ENCODE results near the gene CDC25B. TPM values are rescaled to one million over a fixed set of nuclear protein-coding genes. Genes with fewer than 3 reads are reported as not detected.

The CDC25B gene
- total and polyA plus RNA-seq, 2 of the 13 experiments (the other 11 are each of a cell fraction or from before 2014, with no cell fraction given), result 14.5 to 19.4 TPM

GRCh38 chr20:3820048-3820900 is 24.2 kb downstream of the CDC25B start, which contains the start of gene AP5S1 (continued):
- TF ChIP-seq ATF7-NPFF (CRISPR knock-in tag; IDR thresholded peaks at IDR 0.05; ENCODE audit: low read depth) (peak; percentile 96), DMTF1 (CRISPR knock-in tag; IDR thresholded peaks at IDR 0.05) (peak; percentile 43; the same call in 1 of the 2 replicates), SRSF4 (IDR thresholded peaks at IDR 0.05; ENCODE audit: low read depth, low read length, poor library complexity, severe bottlenecking) (no peak), ZNF747 (CRISPR knock-in tag; IDR thresholded peaks at IDR 0.05; ENCODE audit: borderline replicate concordance) (peak; percentile 76), NAIF1 (CRISPR knock-in tag; IDR thresholded peaks at IDR 0.05; ENCODE audit: borderline replicate concordance) (peak; percentile 89), NFIB (CRISPR knock-in tag; IDR thresholded peaks at IDR 0.05; ENCODE audit: borderline replicate concordance) (no peak), CENPT (CRISPR knock-in tag; IDR thresholded peaks at IDR 0.05; ENCODE audit: low read depth) (peak; percentile 97), TP53 (CRISPR knock-in tag; conservative IDR thresholded peaks at IDR 0.05) (peak; percentile 63), TRAFD1 (CRISPR knock-in tag; IDR thresholded peaks at IDR 0.05; ENCODE audit: borderline replicate concordance) (peak; percentile 95), ZNF775 (CRISPR knock-in tag; IDR thresholded peaks at IDR 0.05; ENCODE audit: borderline replicate concordance) (no peak), TGIF2 (CRISPR knock-in tag; IDR thresholded peaks at IDR 0.05) (peak; percentile 70), MEIS1 (CRISPR knock-in tag; IDR thresholded peaks at IDR 0.05; ENCODE audit: borderline replicate concordance) (peak; percentile 97), FUBP1 (CRISPR knock-in tag; IDR thresholded peaks at IDR 0.05; ENCODE audit: borderline replicate concordance) (peak; percentile 84; the same call in 1 of the 2 replicates), BCL3 (CRISPR knock-in tag; IDR thresholded peaks at IDR 0.05) (peak; percentile 88; the same call in 1 of the 2 replicates), ZNF770 (CRISPR knock-in tag; IDR thresholded peaks at IDR 0.05) (peak; percentile 89), NR2F1 (CRISPR knock-in tag; IDR thresholded peaks at IDR 0.05) (peak; percentile 83 to 90)

Data from HepG2 (cell line).